AG10803 (cell line): Measurements from ENCODE around the gene ZC3H7A.

Experiments
- DNase-seq: peaks from one replicate; pipeline ENCODE4 v3.0.0; 2010; ENCODE audit warnings: low read depth
- H3K4me3 ChIP-seq: 2 replicates; pipeline ENCODE4 v1.5.1; 2011; ENCODE audit warnings: mild to moderate bottlenecking, low read length, control low read depth
- TF ChIP-seq, protein P1 (sequence below): conservative IDR thresholded peaks from 2 replicates; pipeline ENCODE4 v1.5.1; 2011; ENCODE audit warnings: mild to moderate bottlenecking, low read length, control low read depth, inconsistent platforms

Gene ZC3H7A

DNA sequence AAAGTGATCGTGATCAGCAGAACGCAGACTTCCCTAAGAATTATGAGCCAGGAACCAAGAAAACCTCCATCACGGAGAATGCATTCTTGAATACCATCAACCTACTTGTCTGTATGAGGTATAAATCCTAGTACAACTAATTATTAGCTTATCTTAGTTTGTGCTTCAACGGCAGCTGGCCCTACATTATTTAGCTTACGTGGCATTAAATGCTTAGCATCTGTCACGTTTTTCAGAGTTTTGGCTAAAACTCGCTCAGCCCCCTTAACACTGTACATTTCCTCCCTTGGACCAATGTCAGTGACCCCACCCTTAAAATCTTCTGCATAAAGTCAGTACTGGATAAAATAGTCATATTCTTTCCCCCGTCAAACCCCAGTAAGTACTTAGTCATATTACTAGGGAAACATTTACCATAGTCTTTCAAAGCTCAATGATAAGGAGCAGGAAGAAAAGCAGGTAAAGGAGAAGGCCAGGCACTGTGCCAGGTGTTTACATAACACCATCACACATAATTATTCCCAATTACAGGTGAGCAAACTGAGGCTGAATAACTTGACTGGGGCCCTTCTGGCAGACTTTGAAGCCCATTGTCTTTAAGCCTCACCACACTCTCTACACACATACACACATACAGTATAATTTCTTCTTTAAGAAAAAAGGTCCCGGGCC is 37.8 kb downstream of the ZC3H7A start:
- DNase-seq: no peak
- TF ChIP-seq, protein P1, sequence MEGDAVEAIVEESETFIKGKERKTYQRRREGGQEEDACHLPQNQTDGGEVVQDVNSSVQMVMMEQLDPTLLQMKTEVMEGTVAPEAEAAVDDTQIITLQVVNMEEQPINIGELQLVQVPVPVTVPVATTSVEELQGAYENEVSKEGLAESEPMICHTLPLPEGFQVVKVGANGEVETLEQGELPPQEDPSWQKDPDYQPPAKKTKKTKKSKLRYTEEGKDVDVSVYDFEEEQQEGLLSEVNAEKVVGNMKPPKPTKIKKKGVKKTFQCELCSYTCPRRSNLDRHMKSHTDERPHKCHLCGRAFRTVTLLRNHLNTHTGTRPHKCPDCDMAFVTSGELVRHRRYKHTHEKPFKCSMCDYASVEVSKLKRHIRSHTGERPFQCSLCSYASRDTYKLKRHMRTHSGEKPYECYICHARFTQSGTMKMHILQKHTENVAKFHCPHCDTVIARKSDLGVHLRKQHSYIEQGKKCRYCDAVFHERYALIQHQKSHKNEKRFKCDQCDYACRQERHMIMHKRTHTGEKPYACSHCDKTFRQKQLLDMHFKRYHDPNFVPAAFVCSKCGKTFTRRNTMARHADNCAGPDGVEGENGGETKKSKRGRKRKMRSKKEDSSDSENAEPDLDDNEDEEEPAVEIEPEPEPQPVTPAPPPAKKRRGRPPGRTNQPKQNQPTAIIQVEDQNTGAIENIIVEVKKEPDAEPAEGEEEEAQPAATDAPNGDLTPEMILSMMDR: no peak
- no peak overlapping the region for H3K4me3 ChIP-seq

DNA sequence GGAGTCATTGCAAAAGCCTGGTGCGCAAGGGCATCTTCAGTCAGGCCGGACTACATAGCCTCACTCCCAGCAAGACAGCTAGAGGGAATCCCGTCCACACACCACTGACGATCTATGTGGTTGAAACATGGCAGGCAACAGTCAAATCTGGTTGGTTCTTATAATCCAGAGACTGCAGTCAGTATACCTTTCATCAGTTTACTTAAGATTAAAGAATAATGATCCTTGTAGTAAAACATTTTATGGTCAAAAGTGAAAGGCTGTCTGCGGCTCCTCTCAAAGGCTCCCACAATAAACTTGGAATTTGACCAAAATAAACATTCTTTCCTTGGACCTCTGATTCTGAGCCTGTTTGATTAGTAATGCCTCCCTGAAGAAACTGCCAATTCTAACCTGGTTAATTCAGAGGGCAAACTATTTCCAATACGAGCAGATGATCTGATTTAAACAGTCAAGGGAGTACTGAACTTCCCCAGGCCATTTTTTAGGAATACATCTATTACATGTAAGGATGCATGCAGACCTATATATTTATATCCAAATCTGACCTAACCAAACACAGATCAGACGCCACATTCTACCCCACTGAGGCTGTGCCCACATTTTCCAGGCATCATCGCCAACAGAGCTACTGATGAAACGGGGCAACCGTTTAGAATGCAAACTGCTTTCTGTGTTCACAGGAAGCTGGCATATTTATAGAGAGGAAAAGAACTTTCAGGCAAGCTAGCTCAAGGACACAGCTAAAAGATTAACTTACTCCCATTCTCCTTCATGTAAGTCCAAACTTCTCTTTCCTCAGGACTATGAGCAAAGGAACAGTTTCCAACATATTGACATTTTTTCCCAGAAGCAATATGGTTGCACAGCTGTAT is 39.1 kb downstream of the ZC3H7A start:
- TF ChIP-seq, protein P1: no peak
- peak; percentile 18 for DNase-seq
- no peak overlapping the region for H3K4me3 ChIP-seq

DNA sequence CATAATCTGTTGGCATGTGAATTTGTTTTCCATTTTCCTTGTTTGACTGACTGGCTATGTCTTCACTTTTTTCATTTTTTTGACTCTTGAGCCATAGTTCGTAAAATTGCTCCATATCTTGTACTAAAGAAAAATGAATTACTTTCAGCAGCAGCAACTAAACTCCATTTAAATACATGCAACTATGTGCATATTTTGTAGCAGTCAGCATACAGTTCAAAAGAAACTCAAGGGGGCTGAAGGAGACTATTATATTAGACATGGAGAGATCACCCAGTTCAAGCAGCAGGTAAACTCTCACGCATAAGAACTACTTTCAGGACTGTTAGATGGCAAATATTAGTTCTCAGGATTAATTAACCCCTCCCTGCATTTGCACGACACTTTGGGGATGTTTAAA is 40.8 kb downstream of the ZC3H7A start:
- H3K4me3 ChIP-seq: no peak overlapping the region
- no peak for DNase-seq
- TF ChIP-seq, protein P1: no peak

DNA sequence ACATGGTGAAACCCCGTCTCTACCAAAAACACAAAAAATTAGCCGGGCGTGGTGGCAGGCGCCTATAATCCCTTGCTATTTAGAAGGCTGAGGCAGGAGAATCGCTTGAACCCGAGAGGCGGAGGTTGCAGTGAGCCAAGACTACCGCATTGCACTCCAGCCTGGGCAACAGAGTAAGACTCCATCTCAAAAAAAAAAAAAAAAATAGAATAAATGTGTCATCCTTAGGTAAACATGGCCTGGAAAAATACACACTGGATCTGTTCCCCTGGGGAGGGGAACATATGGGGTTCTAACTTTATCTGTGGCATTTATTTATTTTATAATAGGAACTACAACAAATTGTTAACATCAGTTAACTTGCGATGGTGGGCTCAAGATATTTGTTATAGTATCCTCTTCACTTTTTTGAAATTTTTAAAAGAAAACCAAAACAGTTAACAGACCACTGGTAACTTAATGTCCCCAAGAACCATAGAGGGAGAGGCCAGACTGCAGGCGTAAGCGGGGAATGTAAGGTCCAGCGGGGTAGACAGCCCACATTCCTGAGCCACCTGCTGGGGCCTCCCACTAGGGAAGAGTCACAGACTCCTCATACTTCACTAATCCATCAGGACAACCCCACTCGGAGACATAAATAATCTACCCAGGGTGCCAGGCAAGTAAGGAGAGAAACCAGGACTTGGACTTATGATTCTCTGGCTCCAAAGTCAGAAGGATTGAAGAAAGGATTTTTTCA is 41.9 kb downstream of the ZC3H7A start:
- H3K4me3 ChIP-seq: no peak overlapping the region
- no peak for DNase-seq

DNA sequence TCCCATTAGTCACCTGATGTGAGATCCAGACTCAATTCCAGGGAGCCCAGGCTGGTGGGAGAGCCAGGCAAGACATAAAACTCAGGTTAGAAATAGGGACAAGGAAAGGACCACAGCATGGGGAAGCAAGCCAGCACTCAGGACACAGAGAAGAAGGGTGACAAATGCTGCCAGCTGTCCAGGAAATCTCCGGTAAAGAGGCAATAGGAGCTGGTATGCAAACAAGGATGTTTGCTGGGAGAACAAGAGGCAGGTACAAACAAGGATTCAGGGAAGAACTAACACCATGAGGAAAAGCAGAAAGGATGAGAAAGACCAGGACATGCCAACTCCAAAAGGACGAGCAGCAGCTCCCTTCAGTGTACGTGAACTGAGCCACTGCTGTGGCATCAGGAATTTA is 44.2 kb downstream of the ZC3H7A start:
- H3K4me3 ChIP-seq: no peak overlapping the region
- TF ChIP-seq, protein P1: no peak
- DNase-seq: no peak

More for the DNA sequence above, 41.9 kb downstream of the ZC3H7A start:
- TF ChIP-seq, protein P1: no peak

DNA sequence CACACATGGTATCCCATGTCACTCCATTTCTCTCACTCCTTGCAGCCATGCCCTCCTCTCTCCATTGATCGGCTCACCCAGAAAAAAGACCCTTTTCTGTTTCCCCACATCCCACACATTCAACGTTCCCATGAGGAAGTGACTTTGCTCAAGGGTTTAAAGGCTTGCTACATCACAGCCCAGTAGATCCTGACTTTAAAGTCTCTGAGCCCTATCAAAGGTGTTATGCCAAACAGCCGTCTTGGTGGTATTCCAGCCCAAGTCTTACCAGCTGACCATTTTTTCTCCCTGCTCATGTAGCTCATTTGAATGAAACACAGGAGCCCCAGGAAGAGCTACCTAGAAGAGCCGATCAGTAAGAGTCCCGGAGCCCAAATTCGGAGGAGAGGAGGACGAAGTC is 47.0 kb downstream of the ZC3H7A start:
- DNase-seq: no peak
- TF ChIP-seq, protein P1: no peak

More for the DNA sequence above, 47.0 kb downstream of the ZC3H7A start:
- no peak overlapping the region for H3K4me3 ChIP-seq
